Duodenal mucosa (tissue), 2 donors: Measurements from ENCODE around the gene SRRM3.
"Not testable (repeated sequence)": the region's sequence is repeated elsewhere in the genome, so short reads cannot be mapped to it uniquely, and the experiment has no call there.

Experiments used
- H3K27ac ChIP-seq: one replicate; pipeline ENCODE4 v1.7.0; 2013; ENCODE audit warnings: low read depth, low read length
- H3K27me3 ChIP-seq, 2 donors: one replicate each; pipeline ENCODE4 v1.7.0; 2013; ENCODE audit warnings: low read length in 2 of 2, control low read depth in 1 of 2; ENCODE audit not compliant: insufficient read depth in 2 of 2, control insufficient read depth in 1 of 2
- H3K36me3 ChIP-seq, 2 donors: one replicate each; pipeline ENCODE4 v1.7.0; 2013; ENCODE audit warnings: low read length in 2 of 2, control low read depth in 1 of 2; ENCODE audit not compliant: insufficient read depth in 2 of 2, control insufficient read depth in 1 of 2
- H3K4me1 ChIP-seq, 2 donors: one replicate each; pipeline ENCODE4 v1.7.0; 2013; ENCODE audit warnings: low read length in 2 of 2, control low read depth in 1 of 2; ENCODE audit not compliant: insufficient read depth in 2 of 2, control insufficient read depth in 1 of 2
- H3K4me3 ChIP-seq, 2 donors: one replicate each; pipeline ENCODE4 v1.7.0; 2013; ENCODE audit warnings: low read length in 2 of 2, low read depth in 1 of 2
- H3K9ac ChIP-seq, 2 donors: one replicate each; pipeline ENCODE4 v1.7.0; 2013; ENCODE audit warnings: low read length in 2 of 2, low read depth in 1 of 2
- H3K9me3 ChIP-seq, 2 donors: one replicate each; pipeline ENCODE4 v1.7.0; 2013; ENCODE audit warnings: low read length in 2 of 2, control low read depth in 1 of 2; ENCODE audit not compliant: control insufficient read depth in 1 of 2

The SRRM3 gene

GRCh38 chr7:76300166-76300731, 98.6 kb downstream of the SRRM3 start:
- Histone ChIP-seq H3K9ac (peak overlapping the region in 1 of 2 donors; percentile 43), H3K27ac (peak overlapping the region; percentile 62), H3K4me1 (peaks cover 36 to 37% of the 10 kb centered on the region in 2 donors), H3K36me3 (no peaks in the 10 kb centered on the region), H3K27me3 (no peaks in the 10 kb centered on the region), H3K9me3 (no peaks in the 10 kb centered on the region), H3K4me3 (no peak overlapping the region)

GRCh38 chr7:76301000-76301399, 99.3 kb downstream of the SRRM3 start:
- H3K27me3 ChIP-seq, result no peaks in the 10 kb centered on the region
- H3K4me3 ChIP-seq, result no peak overlapping the region
- H3K27ac ChIP-seq, result no peak overlapping the region
- no peaks in the 10 kb centered on the region for H3K9me3 ChIP-seq
- H3K4me1 ChIP-seq, result peaks cover 29 to 37% of the 10 kb centered on the region in 2 donors
- H3K36me3 ChIP-seq, result no peaks in the 10 kb centered on the region
- no peak overlapping the region for H3K9ac ChIP-seq

DNA sequence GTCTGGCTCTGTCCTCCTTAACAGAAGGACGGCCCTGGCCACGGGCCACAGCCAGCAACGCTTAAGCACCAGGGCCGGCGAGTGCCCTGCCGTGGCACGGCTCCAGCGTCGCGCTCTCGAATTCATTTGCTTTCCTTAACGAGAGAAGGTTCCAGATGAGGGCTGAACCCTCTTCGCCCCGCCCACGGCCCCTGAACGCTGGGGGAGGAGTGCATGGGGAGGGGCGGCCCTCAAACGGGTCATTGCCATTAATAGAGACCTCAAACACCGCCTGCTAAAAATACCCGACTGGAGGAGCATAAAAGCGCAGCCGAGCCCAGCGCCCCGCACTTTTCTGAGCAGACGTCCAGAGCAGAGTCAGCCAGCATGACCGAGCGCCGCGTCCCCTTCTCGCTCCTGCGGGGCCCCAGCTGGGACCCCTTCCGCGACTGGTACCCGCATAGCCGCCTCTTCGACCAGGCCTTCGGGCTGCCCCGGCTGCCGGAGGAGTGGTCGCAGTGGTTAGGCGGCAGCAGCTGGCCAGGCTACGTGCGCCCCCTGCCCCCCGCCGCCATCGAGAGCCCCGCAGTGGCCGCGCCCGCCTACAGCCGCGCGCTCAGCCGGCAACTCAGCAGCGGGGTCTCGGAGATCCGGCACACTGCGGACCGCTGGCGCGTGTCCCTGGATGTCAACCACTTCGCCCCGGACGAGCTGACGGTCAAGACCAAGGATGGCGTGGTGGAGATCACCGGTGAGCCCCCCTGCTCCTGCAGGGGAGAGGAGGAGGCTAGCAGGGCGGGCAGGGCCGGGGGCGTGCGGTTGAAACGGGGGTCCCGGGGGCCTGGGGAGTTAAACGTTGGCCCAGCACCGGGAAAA, 100.9 kb downstream of the SRRM3 start, which contains the start of gene HSPB1:
Gene HSPB1 (plus strand): TSS at position 327 of the 855 bp plus-strand sequence. CDS start 40 bp downstream, at position 367.
- Histone ChIP-seq H3K36me3 (no peaks in the 10 kb centered on the region), H3K9me3 (no peaks in the 10 kb centered on the region), H3K4me3 (peak within 1 kb of the TSS; percentile 77 to 79), H3K27me3 (no peaks in the 10 kb centered on the region), H3K9ac (peak within 1 kb of the TSS; percentile 92 to 96), H3K4me1 (peaks cover 20 to 26% of the 10 kb centered on the region in 2 donors), H3K27ac (peak within 1 kb of the TSS; percentile 98)

DNA sequence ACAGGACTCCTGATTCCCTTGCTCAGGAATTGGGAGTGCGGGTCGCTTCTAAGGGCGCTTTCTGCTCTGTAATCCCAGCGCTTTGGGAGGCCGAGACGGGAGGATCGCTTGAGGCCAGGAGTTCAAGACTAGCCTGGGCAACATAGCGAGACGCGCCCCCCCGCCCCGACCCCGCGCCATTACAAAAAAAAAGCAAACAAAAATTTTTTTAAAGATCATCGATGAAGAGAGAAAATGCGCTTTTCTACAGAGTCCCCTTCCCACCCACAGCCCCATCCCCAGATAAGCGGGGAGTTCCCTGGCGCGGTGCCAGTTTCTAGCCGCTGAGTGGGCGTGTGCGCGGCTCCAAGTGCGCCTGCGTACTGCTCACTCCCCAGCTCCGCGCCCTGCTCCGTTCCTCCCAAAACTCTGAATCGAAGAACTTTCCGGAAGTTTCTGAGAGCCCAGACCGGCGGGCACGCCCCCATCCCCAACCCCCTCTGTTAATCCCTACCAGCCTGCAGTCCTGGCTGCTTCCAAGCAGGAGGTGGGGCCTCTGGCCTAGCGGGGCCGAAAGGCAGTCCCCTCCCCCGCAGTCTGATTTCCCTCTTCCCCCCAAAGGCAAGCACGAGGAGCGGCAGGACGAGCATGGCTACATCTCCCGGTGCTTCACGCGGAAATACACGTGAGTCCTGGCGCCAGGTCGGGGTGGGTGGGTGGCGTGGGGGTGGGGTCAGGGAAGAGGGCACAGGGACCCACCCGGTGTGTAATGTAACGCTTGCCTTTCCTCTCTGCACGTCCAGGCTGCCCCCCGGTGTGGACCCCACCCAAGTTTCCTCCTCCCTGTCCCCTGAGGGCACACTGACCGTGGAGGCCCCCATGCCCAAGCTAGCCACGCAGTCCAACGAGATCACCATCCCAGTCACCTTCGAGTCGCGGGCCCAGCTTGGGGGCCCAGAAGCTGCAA, 101.8 kb downstream of the SRRM3 start:
- Histone ChIP-seq H3K36me3 (no peaks in the 10 kb centered on the region), H3K4me3 (peak overlapping the region; percentile 77 to 79), H3K27me3 (no peaks in the 10 kb centered on the region), H3K27ac (peak overlapping the region; percentile 98), H3K4me1 (peaks cover 16 to 26% of the 10 kb centered on the region in 2 donors), H3K9ac (peak overlapping the region; percentile 92 to 96), H3K9me3 (no peaks in the 10 kb centered on the region)

GRCh38 chr7:76304888-76305375, 103.2 kb downstream of the SRRM3 start:
- H3K4me1 ChIP-seq, result peaks cover 7 to 16% of the 10 kb centered on the region in 2 donors
- H3K36me3 ChIP-seq, result no peaks in the 10 kb centered on the region
- no peaks in the 10 kb centered on the region for H3K27me3 ChIP-seq
- H3K9ac ChIP-seq, result peak overlapping the region in 1 of 2 donors; percentile 18
- H3K9me3 ChIP-seq, result no peaks in the 10 kb centered on the region
- H3K27ac ChIP-seq, result peak overlapping the region; percentile 32
- H3K4me3 ChIP-seq, result peak overlapping the region in 1 of 2 donors; percentile 8

GRCh38 chr7:76308874-76309273, 107.2 kb downstream of the SRRM3 start:
- not testable (repeated sequence) for H3K27me3 ChIP-seq, H3K9ac ChIP-seq, H3K36me3 ChIP-seq, H3K4me1 ChIP-seq, H3K9me3 ChIP-seq, H3K4me3 ChIP-seq, H3K27ac ChIP-seq

GRCh38 chr7:76309341-76310101, 107.8 kb downstream of the SRRM3 start:
- not testable (repeated sequence) for H3K4me1 ChIP-seq, H3K9me3 ChIP-seq, H3K9ac ChIP-seq, H3K27ac ChIP-seq, H3K4me3 ChIP-seq, H3K36me3 ChIP-seq, H3K27me3 ChIP-seq

DNA sequence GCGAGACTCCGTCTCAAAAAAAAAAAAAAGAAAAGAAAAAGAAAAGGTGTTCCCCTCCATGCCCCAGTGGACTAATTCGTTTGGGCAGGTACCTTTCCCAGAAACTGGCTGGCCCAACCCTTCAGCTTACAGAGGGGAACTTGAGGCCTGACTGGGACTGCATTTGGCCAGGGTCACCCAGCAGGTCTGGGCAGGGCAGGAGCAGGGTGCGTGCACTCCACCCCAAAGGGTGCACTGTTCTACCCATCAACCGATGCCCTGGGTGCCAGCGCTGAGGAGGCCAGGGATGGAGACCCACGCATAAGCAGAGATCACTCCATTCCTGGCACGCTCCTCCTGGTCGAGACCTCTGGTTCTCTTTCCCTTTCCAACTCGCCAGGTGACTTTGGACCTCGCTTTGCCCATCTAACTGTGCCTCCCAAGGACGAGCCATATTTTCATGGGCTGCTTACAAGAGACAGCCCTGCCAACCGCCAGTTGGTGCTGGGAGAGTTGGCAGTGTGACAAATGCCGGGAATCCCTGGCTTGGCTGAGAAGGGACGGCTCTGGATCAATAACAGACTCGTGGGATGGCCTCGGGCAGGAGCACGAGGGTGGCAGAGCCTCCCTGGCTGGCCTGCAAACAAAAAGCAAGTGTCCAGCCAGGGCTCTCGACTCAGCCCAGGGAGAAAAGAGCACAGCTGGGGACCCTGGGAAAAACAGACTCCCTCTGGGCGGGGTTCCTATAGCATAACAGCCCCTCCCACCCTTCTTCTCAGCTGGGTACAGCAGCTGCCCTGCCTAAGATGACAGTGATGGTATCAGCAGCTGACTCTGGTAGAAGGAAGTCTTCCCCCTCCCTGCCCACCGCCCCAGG, 108.6 kb downstream of the SRRM3 start:
- Histone ChIP-seq H3K4me3 (no peak overlapping the region), H3K27me3 (no peaks in the 10 kb centered on the region), H3K9ac (peak overlapping the region in 1 of 2 donors; percentile 18), H3K4me1 (peaks cover 8 to 9% of the 10 kb centered on the region in 2 donors), H3K36me3 (no peaks in the 10 kb centered on the region), H3K9me3 (no peaks in the 10 kb centered on the region), H3K27ac (no peak overlapping the region)

- not testable (repeated sequence) for H3K4me3 ChIP-seq, H3K27ac ChIP-seq
These were observed 110.1 kb downstream of the SRRM3 start for GRCh38 chr7:76311838-76312237.

More at GRCh38 chr7:76311838-76312237, 110.1 kb downstream of the SRRM3 start:
- H3K4me1 ChIP-seq, H3K9me3 ChIP-seq, H3K36me3 ChIP-seq, H3K27me3 ChIP-seq, H3K9ac ChIP-seq: not testable (repeated sequence)
